ENCODE measurements around the gene RUNX2.

DNA sequence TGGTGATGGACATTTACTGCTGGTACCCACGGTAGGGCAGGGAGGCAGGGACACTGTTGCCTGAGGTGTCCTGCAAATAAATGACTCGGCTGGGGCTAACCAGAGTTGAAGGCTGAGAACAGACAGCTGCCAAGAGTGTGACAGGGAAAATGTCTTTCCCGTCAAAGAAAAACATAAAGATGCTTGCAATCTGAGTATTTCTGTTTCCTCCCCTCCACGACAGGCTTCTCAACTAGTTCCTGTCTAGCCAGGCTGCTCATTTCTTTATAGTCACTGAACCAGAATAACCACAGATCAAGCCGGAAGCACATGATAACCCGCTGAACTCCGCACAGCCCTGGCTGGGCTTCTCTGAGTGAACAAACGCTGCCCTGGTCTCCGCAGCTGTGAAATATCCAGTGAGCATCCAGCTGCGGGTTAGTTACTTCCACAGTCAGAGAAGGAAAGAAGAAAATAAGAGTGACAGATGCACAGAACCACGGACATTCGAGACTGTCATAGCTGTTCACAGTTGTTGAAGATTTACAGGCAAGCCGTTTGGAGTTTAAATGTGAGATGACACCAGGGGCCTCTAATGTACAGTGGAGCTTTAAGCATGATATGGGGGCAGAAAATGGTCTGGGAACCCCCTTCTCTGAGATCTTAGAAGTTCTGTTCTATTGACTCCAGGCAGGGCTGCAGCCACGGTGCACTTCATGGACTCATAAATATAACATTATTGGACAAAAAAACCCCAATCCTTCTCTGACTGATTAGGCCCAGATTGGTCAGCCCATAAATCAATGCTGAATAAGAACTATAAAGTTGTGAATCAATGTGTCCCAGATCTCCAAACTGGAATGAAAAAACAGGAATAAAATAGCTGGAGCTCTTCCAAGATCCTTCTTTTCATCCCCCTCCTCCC is 349.5 kb downstream of the RUNX2 start:
- TF ChIP-seq, protein P1, sequence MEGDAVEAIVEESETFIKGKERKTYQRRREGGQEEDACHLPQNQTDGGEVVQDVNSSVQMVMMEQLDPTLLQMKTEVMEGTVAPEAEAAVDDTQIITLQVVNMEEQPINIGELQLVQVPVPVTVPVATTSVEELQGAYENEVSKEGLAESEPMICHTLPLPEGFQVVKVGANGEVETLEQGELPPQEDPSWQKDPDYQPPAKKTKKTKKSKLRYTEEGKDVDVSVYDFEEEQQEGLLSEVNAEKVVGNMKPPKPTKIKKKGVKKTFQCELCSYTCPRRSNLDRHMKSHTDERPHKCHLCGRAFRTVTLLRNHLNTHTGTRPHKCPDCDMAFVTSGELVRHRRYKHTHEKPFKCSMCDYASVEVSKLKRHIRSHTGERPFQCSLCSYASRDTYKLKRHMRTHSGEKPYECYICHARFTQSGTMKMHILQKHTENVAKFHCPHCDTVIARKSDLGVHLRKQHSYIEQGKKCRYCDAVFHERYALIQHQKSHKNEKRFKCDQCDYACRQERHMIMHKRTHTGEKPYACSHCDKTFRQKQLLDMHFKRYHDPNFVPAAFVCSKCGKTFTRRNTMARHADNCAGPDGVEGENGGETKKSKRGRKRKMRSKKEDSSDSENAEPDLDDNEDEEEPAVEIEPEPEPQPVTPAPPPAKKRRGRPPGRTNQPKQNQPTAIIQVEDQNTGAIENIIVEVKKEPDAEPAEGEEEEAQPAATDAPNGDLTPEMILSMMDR (IDR thresholded peaks at IDR 0.05), result no peak
- TF ChIP-seq POLR2A (IDR thresholded peaks at IDR 0.05), result no peak

All from Peyer's patch (tissue), 4 donors.